Parathyroid adenoma (tissue), 2 donors: ENCODE data around the gene CDK13.

Experiments
- H2AFZ ChIP-seq: fragments of 300-600 bp; sonication (generic); one replicate; pipeline ENCODE4 v1.7.0; 2017; ENCODE audit warnings: antibody characterized with exemption, mild to moderate bottlenecking
- H3K27ac ChIP-seq: fragments of 300-600 bp; sonication (generic); one replicate; pipeline ENCODE4 v1.7.0; 2017
- H3K27me3 ChIP-seq: fragments of 300-600 bp; sonication (generic); one replicate; pipeline ENCODE4 v1.7.0; 2017; ENCODE audit warnings: low read length; ENCODE audit not compliant: control insufficient read depth, insufficient read depth
- H3K36me3 ChIP-seq: fragments of 300-600 bp; sonication (generic); one replicate; pipeline ENCODE4 v1.7.0; 2017; ENCODE audit warnings: low read length; ENCODE audit not compliant: control insufficient read depth, insufficient read depth
- H3K4me1 ChIP-seq: fragments of 300-600 bp; sonication (generic); one replicate; pipeline ENCODE4 v1.7.0; 2017; ENCODE audit warnings: control low read depth
- H3K4me2 ChIP-seq: fragments of 300-600 bp; sonication (generic); one replicate; pipeline ENCODE4 v1.7.0; 2017; ENCODE audit warnings: low read length
- H3K4me3 ChIP-seq: fragments of 300-600 bp; sonication (generic); one replicate; pipeline ENCODE4 v1.7.0; 2017; ENCODE audit warnings: low read depth, low read length
- H3K79me2 ChIP-seq: fragments of 300-600 bp; sonication (generic); one replicate; pipeline ENCODE4 v1.7.0; 2017; ENCODE audit warnings: control low read depth
- H3K9ac ChIP-seq: fragments of 300-600 bp; sonication (generic); one replicate; pipeline ENCODE4 v1.7.0; 2017; ENCODE audit warnings: mild to moderate bottlenecking
- H3K9me3 ChIP-seq: fragments of 300-600 bp; sonication (generic); one replicate; pipeline ENCODE4 v1.7.0; 2017; ENCODE audit warnings: low read length; ENCODE audit not compliant: control insufficient read depth
- CTCF ChIP-seq: fragments of 300-600 bp; sonication (generic); IDR thresholded peaks from one replicate; pipeline ENCODE4 v1.7.0; 2017; ENCODE audit warnings: antibody characterized with exemption, mild to moderate bottlenecking
- donor health status: primary hyperparathyroidism.

CDK13 gene

GRCh38 chr7:39948375-39948955 is 1.6 kb upstream of the CDK13 start:
- Histone ChIP-seq H3K27me3 (no peaks in the 10 kb centered on the region), H3K4me3 (peak overlapping the region; percentile 76), H2AFZ (peak overlapping the region; percentile 96), H3K9me3 (no peaks in the 10 kb centered on the region), H3K36me3 (no peaks in the 10 kb centered on the region), H3K27ac (peak overlapping the region; percentile 97), H3K9ac (no peak overlapping the region), H3K79me2 (peaks cover 9% of the 10 kb centered on the region), H3K4me1 (peaks cover 8% of the 10 kb centered on the region), H3K4me2 (peak overlapping the region; percentile 68)
- no peak for TF ChIP-seq CTCF

GRCh38 chr7:39948956-39949928 is 814 bp upstream of the CDK13 start:
- peak overlapping the region; percentile 76 for H3K4me3 ChIP-seq
- H2AFZ ChIP-seq: peak overlapping the region; percentile 96
- peaks cover 14% of the 10 kb centered on the region for H3K79me2 ChIP-seq
- H3K4me2 ChIP-seq: peak overlapping the region; percentile 98
- H3K9ac ChIP-seq: peak overlapping the region; percentile 90
- no peaks in the 10 kb centered on the region for H3K9me3 ChIP-seq
- H3K36me3 ChIP-seq: no peaks in the 10 kb centered on the region
- H3K4me1 ChIP-seq: peaks cover 11% of the 10 kb centered on the region
- no peak for TF ChIP-seq CTCF
- H3K27me3 ChIP-seq: no peaks in the 10 kb centered on the region
- peak overlapping the region; percentile 97 for H3K27ac ChIP-seq

GRCh38 chr7:39950473-39951225 is 593 bp downstream of the CDK13 start:
- Histone ChIP-seq H3K4me2 (peak overlapping the region; percentile 98), H3K79me2 (peaks cover 24% of the 10 kb centered on the region), H3K27ac (peak overlapping the region; percentile 97), H3K4me3 (peak overlapping the region; percentile 76), H3K9me3 (no peaks in the 10 kb centered on the region), H2AFZ (peak overlapping the region; percentile 92), H3K27me3 (no peaks in the 10 kb centered on the region), H3K36me3 (no peaks in the 10 kb centered on the region), H3K4me1 (peaks cover 19% of the 10 kb centered on the region), H3K9ac (peak overlapping the region; percentile 90)
- TF ChIP-seq CTCF: no peak

GRCh38 chr7:39951226-39952194 is 1.5 kb downstream of the CDK13 start:
- TF ChIP-seq CTCF: peak; percentile 59
- peak overlapping the region; percentile 97 for H3K27ac ChIP-seq
- peak overlapping the region; percentile 54 for H3K9ac ChIP-seq

More at GRCh38 chr7:39951226-39952194, 1.5 kb downstream of the CDK13 start:
- no peaks in the 10 kb centered on the region for H3K27me3 ChIP-seq
- H3K36me3 ChIP-seq: no peaks in the 10 kb centered on the region
- H3K79me2 ChIP-seq: peaks cover 29% of the 10 kb centered on the region
- H3K4me3 ChIP-seq: peak overlapping the region; percentile 76
- peak overlapping the region; percentile 98 for H3K4me2 ChIP-seq
- no peaks in the 10 kb centered on the region for H3K9me3 ChIP-seq
- peaks cover 19% of the 10 kb centered on the region for H3K4me1 ChIP-seq
- H2AFZ ChIP-seq: peak overlapping the region; percentile 55
